Adrenal gland (tissue), 12 donors: ENCODE measurements around the gene ACBD7. TPM values are rescaled to one million over a fixed set of nuclear protein-coding genes. Genes with fewer than 3 reads are reported as not detected.

Experiments
- DNase-seq, 7 donors: peaks; one replicate each; pipeline ENCODE4 v3.0.0-alpha.2; 2019 to 2020
- H3K27ac ChIP-seq, 5 donors: fragments of 200-600 bp; sonication (generic) in 4 of 5; 1 replicate in 3 of 5; 2 replicates in 2 of 5; pipeline versions ENCODE4 v1.5.1 to v1.8.0; 2016 to 2020; ENCODE audit warnings: mild to moderate bottlenecking in 1 of 5
- H3K27me3 ChIP-seq: fragments of 200-600 bp; 2 replicates; pipeline ENCODE4 v1.8.0; 2021
- H3K36me3 ChIP-seq, 2 donors: fragments of 200-600 bp; replicated peaks in 1 of 2; 1 replicate in 1 of 2; 2 replicates in 1 of 2; pipeline versions ENCODE4 v1.5.1 to v1.8.0; 2018 to 2022
- H3K4me1 ChIP-seq, 2 donors: fragments of 200-600 bp; replicated peaks in 1 of 2; 1 replicate in 1 of 2; 2 replicates in 1 of 2; pipeline versions ENCODE4 v1.5.1 to v1.8.0; 2018 to 2021
- H3K4me3 ChIP-seq, 4 donors: fragments of 200-600 bp; sonication (generic) in 3 of 4; one replicate each; pipeline ENCODE4 v1.5.1; 2016 to 2018
- H3K9me3 ChIP-seq, 3 donors: fragments of 200-600 bp; sonication (generic) in 1 of 3; replicated peaks in 1 of 3; 1 replicate in 2 of 3; 2 replicates in 1 of 3; pipeline versions ENCODE4 v1.5.1 to v1.8.0; 2016 to 2021
- CTCF ChIP-seq, 6 experiments: fragments of 450-650 bp in 4 of 6; fragments of 200-600 bp in 2 of 6; sonication (generic) in 1 of 6; IDR thresholded peaks; 1 replicate in 5 of 6; 2 replicates in 1 of 6; pipeline versions ENCODE4 v1.5.1 to v1.8.0; 2016 to 2021; ENCODE audit warnings: antibody characterized with exemption in 6 of 6, mild to moderate bottlenecking in 2 of 6, moderate library complexity in 1 of 6
- POLR2A ChIP-seq, 2 donors: fragments of 450-650 bp; IDR thresholded peaks; one replicate each; pipeline ENCODE4 v1.6.1; 2017; ENCODE audit warnings: antibody characterized with exemption in 2 of 2, mild to moderate bottlenecking in 2 of 2, moderate library complexity in 1 of 2
- WGBS, 4 donors: extraction: QIAGEN DNeasy Blood & Tissue Kit in 2 of 4; methylation state at CpG; one replicate each; pipeline versions ENCODE4 v1.1.5 to v1.1.7; 2013 to 2017; 5-methylcytosine and 5-hydroxymethylcytosine counted together
- intact Hi-C, 2 donors: fragments of 100-400 bp; cut with DNase I; formaldehyde crosslinking; loops; one replicate each; pipeline versions ENCODE4 v1.14.1 to v1.15.0; 2022 to 2023
- polyA plus RNA-seq, 3 donors: library from polyadenylated mRNA; stranded (reverse); fragments of 200-250 nt in 2 of 3; fragments of 350-450 nt in 1 of 3; fragmentation: Illumina TruSeq in 1 of 3; extraction: RNeasy Lipid Tissue Mini Kit (QIAGEN cat#74804) in 1 of 3; gene quantifications; one replicate each; pipeline ENCODE4 v1.2.3, GENCODE V29; 2013 to 2014
- total RNA-seq, 9 donors: library from RNA; depleted of rRNA in 4 of 9; stranded (reverse); fragments of >200 nt in 4 of 9; fragments of 120-200 nt in 1 of 9; fragmentation: NEBNext Ultra II Directional in 1 of 9; extraction: Animal tissue kit (Norgen Biotek cat#: 25700) in 1 of 9; gene quantifications; one replicate each; pipeline versions ENCODE4 v1.1.0 to v1.2.4, GENCODE V29; 2013 to 2023
- donor health status: healthy with polysubstance abuse.
- donor health status: Bipolar disorder and iron deficiency.
- donor health status: DM: yes; HTN: yes; CAD: no.
- donor health status: DM: no; HTN: no; CAD: no.
- donor health status: DM: no; HTN: no; CAD: no.
- donor health status: DM: yes; HTN: yes; CAD: no.

Gene ACBD7
- total and polyA plus RNA-seq, 12 donors = 0.18 to 1.4 (median 0.32) TPM; not detected in 7

- DNase-seq = no peak
- no peaks in the 10 kb centered on the region for H3K27me3 ChIP-seq
- no peaks in the 10 kb centered on the region for H3K4me1 ChIP-seq
- TF ChIP-seq POLR2A (IDR thresholded peaks at IDR 0.05) = no peak
- no peak for TF ChIP-seq CTCF (IDR thresholded peaks at IDR 0.05)
- 67 to 87% (median 77%) methylated on average over 4 of the region's 4 CpGs for WGBS, 4 donors
- no peaks in the 10 kb centered on the region for H3K36me3 ChIP-seq
- no peak overlapping the region for H3K27ac ChIP-seq
- intact Hi-C loops = no loop called here
- H3K9me3 ChIP-seq = no peaks in the 10 kb centered on the region
- no peak overlapping the region for H3K4me3 ChIP-seq
These were observed 28.7 kb downstream of the ACBD7 start for GRCh38 chr10:15059914-15060313.

GRCh38 chr10:15058689-15059088 lies 29.9 kb downstream of the ACBD7 start:
- intact Hi-C loops = no loop called here
- DNase-seq = no peak
- Histone ChIP-seq H3K27ac (no peak overlapping the region), H3K36me3 (no peaks in the 10 kb centered on the region), H3K4me3 (no peak overlapping the region), H3K27me3 (no peaks in the 10 kb centered on the region), H3K9me3 (no peaks in the 10 kb centered on the region), H3K4me1 (no peaks in the 10 kb centered on the region)
- 59 to 79% (median 67%) methylated on average over 1 of the region's 1 CpG for WGBS, 4 donors
- no peak for TF ChIP-seq POLR2A (IDR thresholded peaks at IDR 0.05)
- TF ChIP-seq CTCF (IDR thresholded peaks at IDR 0.05) = no peak

- intact Hi-C loops = no loop called here
- TF ChIP-seq CTCF (IDR thresholded peaks at IDR 0.05) (no peak), POLR2A (IDR thresholded peaks at IDR 0.05) (no peak)
- no peaks in the 10 kb centered on the region for H3K36me3 ChIP-seq
- H3K4me1 ChIP-seq = no peaks in the 10 kb centered on the region
- 90 to 96% (median 93%) methylated on average over 2 to 3 of the region's 3 CpGs for WGBS, 4 donors
- H3K27me3 ChIP-seq = no peaks in the 10 kb centered on the region
- no peak overlapping the region for H3K4me3 ChIP-seq
- no peak for DNase-seq
- no peaks in the 10 kb centered on the region for H3K9me3 ChIP-seq
- H3K27ac ChIP-seq = no peak overlapping the region
These were observed 35.5 kb downstream of the ACBD7 start for GRCh38 chr10:15053061-15053460.

- intact Hi-C loops = no loop called here
- Histone ChIP-seq H3K9me3 (no peaks in the 10 kb centered on the region), H3K36me3 (no peaks in the 10 kb centered on the region), H3K27ac (no peak overlapping the region), H3K27me3 (no peaks in the 10 kb centered on the region), H3K4me1 (no peaks in the 10 kb centered on the region), H3K4me3 (no peak overlapping the region)
- 73 to 90% (median 81%) methylated on average over 7 of the region's 7 CpGs for WGBS, 4 donors
- DNase-seq = no peak
- TF ChIP-seq POLR2A (IDR thresholded peaks at IDR 0.05) (no peak), CTCF (IDR thresholded peaks at IDR 0.05) (no peak)
These were observed 36.5 kb downstream of the ACBD7 start for GRCh38 chr10:15052121-15052520.
